HG03025 (cell line): ENCODE measurements around the gene ABHD14A.
A peak's percentile ranks its signal among the peaks of the same experiment; 100 is the strongest.

Experiments
- ATAC-seq: cut with Tn5 transposase; IDR thresholded peaks from one replicate; pipeline ENCODE4 v1.9.1; 2021; ENCODE audit warnings: mild to moderate bottlenecking, moderate library complexity; ENCODE audit not compliant: unreplicated experiment, low FRiP score

The ABHD14A gene

GRCh38 chr3:51940648-51941462, 34.0 kb upstream of the ABHD14A start:
- ATAC-seq: no peak

DNA sequence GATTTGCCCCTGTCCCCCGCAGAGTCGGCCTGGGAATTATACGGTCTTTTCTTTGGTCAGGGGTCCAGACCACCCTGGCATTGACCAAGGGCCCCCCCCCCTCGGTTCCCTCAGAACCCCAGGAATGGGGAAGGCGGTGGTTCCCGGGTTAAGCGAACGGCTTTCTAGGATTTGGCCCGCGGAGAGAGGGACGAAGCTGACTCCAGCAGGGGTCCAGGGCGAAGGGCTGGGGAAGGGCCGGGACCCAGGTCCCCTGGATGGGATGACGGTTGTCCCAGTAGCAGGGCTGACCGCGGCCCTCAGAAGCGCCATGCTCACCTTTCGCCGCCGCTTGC, 33.4 kb upstream of the ABHD14A start:
- no peak for ATAC-seq

DNA sequence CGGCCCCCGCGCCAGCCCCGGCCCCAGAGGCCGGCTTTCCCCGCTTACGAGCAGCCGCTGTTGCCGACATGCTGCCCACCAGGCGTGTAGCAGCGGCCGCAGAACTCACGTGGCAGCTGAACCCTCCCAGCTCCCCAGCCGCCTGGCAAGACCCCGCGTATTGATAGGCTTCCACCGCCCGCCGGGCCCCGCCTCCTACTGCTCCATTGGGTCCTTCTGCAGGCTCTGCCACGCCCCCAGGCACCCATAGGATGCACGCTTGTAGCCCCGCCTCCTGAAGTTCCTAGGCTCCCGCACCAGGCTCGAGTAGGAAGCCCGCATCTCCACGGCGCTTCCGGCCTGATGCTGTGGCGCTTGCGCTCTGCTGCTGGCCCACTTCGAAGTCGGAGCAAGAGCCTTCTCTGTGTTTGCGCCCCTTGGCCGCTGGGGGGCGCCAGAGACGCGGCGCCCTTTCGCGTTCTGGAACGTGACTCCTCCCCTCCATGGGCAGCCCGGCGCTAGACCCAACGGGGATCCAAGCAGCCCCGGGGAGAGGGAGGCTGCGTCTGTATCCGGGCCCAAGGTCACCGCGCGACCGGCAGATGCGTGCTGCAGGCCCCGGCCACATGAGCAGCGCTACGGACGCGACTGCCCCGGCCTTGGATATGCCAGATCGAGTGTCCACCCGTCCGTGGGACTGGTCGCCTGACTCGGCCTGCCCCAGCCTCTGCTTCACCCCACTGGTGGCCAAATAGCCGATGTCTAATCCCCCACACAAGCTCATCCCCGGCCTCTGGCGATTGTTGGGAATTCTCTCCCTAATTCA, 32.9 kb upstream of the ABHD14A start, which contains the start of the genes PARP3 and RRP9:
TSS of gene PARP3 (plus strand) at position 566 of the 805 bp plus-strand sequence. CDS start 993 bp downstream, outside the sequence.
TSS of gene RRP9 (minus strand) at position 107 of the 805 bp plus-strand sequence. CDS start at position 70, 37 bp downstream.
- ATAC-seq: peak; percentile 84

DNA sequence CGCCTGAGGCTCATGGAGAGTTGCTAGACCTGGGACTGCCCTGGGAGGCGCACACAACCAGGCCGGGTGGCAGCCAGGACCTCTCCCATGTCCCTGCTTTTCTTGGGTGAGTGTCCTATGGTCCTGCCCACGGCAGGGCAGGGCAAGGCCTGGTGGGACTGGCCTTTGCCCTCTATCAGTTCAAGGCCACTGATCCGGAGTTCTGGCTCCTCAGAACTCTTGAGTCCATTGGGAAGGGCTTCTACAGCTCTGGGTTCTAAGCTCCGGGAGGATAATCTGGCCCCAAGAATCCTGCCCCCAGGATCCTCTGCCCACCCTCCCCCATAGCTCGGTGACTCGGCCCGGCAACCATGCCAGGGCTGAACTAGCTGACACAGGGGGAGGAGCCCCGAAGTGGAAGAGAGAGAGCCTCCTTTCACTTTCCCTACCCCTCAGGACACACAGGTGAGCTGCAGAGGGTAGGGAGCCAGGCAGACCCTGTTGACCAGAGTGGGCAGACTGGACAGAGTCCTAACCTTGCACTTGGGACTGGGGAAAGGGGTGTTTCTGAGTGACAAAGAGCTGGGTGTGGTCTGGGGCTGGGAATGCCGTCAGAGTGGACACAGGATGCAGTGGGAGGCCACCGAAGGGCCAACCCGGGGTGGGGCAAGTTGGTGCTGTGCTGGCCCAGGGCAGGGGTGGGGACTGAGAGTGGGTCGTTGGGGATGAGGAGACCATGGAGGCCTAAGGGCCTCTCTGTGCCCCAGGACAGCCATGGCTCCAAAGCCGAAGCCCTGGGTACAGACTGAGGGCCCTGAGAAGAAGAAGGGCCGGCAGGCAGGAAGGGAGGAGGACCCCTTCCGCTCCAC, 32.0 kb upstream of the ABHD14A start:
- no peak for ATAC-seq

- ATAC-seq: no peak
Observed at GRCh38 chr3:51943451-51944391, 31.1 kb upstream of the ABHD14A start.

GRCh38 chr3:51944451-51945021, 30.3 kb upstream of the ABHD14A start:
- no peak for ATAC-seq

GRCh38 chr3:51945031-51945840, 29.6 kb upstream of the ABHD14A start:
- no peak for ATAC-seq

DNA sequence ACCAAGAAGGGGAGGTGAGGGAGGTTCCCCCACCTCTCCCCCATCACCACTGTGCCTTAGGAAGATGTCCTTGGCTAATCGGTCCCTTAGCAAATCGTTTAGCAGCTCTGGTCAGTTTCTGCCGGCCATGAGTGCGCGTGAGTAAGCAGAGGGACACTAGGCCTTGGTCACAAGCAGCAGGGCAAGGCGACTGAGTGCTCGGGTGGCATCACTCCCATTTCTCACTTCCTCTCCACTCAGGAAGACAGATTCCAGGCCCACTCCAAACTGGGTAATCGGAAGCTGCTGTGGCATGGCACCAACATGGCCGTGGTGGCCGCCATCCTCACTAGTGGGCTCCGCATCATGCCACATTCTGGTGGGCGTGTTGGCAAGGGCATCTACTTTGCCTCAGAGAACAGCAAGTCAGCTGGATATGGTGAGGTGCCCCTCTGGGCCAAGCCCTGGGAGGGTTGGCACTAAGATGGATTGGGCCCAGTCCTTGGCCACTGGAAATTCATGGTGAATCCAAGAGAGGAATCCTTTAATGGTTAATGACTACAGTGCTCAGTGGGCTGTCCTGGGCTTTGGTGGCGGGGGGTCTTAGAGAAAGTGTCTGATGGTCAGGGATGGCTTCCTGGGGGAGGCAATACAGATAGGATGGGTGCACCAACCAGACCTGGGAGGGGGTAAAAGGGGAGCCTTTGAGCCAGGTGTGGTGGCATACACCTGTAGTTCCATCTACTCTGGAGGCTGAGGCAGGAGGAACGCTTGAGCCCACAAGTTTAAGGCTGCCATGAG, 28.7 kb upstream of the ABHD14A start:
- ATAC-seq: no peak

DNA sequence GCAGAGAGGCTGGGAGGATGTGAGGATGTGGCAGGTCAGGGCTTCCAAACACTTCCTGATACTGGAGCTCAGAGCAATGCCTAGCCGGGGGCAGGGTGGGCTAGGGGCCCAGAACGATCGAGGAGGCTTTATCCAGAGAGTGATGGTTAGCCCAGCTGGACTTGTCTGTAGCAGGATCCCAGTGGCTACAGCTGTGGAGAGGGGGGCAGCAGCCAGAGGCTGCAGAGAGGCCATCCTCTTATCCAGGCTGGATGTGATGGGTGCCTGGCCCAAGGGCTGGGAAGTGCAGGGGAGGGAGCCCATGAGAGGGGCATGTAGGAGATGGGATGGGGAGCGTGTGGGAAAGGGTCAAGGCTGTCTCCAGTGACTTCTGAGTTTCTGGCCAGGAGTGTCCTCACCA, 28.1 kb upstream of the ABHD14A start:
- ATAC-seq: no peak

DNA sequence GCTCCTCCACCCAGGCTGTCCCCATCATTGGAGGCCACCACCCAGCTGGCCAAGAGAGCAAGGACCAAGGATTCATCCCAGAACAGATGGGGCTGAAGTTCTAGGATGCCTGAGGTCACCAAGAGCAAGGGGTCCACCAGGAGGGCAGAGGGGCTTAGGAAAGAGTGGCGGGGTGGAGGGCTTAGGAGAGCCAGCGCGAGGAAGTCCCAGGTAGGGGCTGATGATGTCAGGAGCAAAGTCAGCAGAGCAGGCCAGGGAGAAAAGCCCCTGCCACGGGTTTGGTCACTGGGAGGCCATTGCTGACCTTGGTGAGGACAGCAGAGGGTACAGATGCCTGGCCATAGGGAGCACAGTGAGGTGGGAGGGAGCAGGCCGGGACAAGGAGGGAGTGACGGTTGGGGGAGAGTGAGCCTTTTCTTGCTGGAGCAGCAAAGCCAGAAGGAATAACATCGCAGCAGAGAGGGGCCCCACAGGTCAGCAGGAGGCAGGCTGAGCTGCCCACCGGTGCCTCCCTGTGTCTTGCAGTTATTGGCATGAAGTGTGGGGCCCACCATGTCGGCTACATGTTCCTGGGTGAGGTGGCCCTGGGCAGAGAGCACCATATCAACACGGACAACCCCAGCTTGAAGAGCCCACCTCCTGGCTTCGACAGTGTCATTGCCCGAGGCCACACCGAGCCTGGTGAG, 27.5 kb upstream of the ABHD14A start:
- ATAC-seq: no peak

DNA sequence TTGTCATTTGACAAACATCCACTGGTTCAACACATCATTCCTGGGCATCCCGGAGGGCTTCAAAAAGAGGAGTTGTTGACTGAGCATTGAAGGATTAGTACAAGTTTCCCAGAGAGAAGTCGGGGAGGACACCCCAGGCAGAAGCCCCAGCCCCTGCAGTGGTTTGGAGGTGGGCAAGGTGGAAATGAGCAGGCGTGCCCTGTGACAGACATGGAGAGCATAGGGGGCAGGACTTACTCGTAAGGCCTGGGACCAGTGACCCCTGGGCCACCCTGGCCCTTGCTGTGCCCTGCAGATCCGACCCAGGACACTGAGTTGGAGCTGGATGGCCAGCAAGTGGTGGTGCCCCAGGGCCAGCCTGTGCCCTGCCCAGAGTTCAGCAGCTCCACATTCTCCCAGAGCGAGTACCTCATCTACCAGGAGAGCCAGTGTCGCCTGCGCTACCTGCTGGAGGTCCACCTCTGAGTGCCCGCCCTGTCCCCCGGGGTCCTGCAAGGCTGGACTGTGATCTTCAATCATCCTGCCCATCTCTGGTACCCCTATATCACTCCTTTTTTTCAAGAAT, 26.8 kb upstream of the ABHD14A start:
- ATAC-seq: no peak

DNA sequence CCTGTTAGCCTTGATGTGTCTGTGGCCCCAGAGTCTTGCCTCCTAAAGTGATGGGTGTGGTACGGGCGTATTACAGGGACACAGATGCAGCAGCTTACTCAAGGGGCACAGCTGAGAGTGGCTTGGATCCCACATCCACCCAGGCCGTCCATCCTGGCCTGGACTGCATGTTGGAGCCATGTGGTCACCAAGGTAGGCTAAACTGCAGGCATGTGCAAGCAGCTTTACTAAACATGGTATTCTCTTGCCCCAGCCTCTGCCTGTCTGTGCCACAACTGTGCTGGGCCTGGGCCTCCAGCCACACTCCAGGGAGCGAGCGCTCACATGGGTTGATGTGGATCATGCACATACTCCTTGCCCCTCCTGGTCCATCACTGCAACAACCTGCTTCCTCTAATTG, 25.7 kb upstream of the ABHD14A start:
- no peak for ATAC-seq

- ATAC-seq: no peak
Observed at GRCh38 chr3:51950899-51951298, 24.0 kb upstream of the ABHD14A start.

DNA sequence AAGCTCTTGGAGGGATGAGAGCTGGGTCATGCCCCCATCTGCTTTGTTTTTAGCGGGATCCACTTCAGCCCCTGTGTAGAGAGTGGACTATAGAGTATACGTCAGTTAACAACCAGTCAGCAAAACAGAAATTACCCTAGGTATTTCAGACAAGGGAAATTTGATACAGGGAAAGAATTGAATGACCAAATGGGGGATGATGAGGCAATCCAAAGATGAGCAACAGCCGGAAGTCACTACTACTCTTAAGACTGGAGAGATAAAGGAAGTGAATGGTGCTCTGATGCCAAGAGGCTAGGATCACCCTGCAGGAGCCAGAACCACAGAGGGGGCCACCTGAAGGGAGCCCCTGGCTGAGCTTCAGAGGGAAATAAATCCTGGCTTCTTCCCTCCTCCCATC, 21.4 kb upstream of the ABHD14A start:
- ATAC-seq: no peak

DNA sequence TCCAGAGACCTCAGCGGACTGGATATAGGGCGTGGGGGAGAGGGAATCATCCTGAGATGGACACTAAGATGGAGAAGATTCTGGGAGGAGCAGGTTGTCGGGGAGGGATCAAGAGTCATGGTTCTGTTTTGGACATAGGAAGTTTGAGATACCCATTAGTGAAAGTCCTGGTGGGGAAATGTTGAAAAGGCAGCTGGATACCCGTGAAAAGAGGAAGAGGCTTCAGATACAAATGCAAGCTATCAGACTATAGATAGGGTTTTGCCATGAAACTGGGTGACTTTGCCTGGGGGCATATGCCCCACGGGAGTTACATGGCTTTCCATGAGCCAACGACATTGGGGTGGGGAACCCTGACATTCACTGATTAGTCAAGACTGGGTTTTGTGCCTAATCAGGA, 20.8 kb upstream of the ABHD14A start:
- ATAC-seq: no peak

GRCh38 chr3:51954713-51955112, 20.2 kb upstream of the ABHD14A start:
- no peak for ATAC-seq
